Panc1 (cell line): ENCODE measurements around the gene MMD2. TPM values are rescaled to one million over a fixed set of nuclear protein-coding genes. Genes with fewer than 3 reads are reported as not detected.

Experiments
- ATAC-seq: fragments of 200-7000 bp; cut with Tn5 transposase; 2 replicates; pipeline ENCODE4 v1.9.1; 2020; ENCODE audit warnings: mild to moderate bottlenecking, moderate library complexity
- BruUV-seq: library from RNA; stranded (reverse); fragments of 400-500 nt; replicated peaks from 2 replicates; lab custom pipeline; 2021; lab: Mats Ljungman, UMichigan
- CTCF ChIA-PET: fragments of 300-600 bp; sonication (Branson Sonifier 250); formaldehyde crosslinking; loops from one replicate; lab custom pipeline; 2022; ENCODE audit warnings: antibody characterized with exemption; lab: Charles Lee
- POLR2A ChIA-PET: fragments of 300-600 bp; sonication (Branson Sonifier 250); formaldehyde crosslinking; loops from one replicate; lab custom pipeline; 2022; ENCODE audit warnings: antibody characterized with exemption; lab: Charles Lee
- DNase-seq: peaks from one replicate; pipeline ENCODE4 v3.0.0-alpha.2; 2010; ENCODE audit warnings: low read depth, low spot score
- H3K27ac ChIP-seq: 2 replicates; pipeline ENCODE4 v1.5.1; 2011; ENCODE audit warnings: mild to moderate bottlenecking, low read length, inconsistent platforms
- H3K27me3 ChIP-seq: fragments of 200-500 bp; sonication (Bioruptor generic); 2 replicates; pipeline ENCODE4 v1.6.0; 2014; ENCODE audit warnings: low read length, inconsistent platforms; ENCODE audit not compliant: control insufficient read depth, insufficient read depth
- H3K36me3 ChIP-seq: fragments of 200-500 bp; sonication (Bioruptor generic); 2 replicates; pipeline ENCODE4 v1.5.1; 2014; ENCODE audit warnings: inconsistent platforms, mild to moderate bottlenecking, low read length, moderate library complexity; ENCODE audit not compliant: control insufficient read depth, insufficient read depth
- H3K4me1 ChIP-seq: 2 replicates; pipeline ENCODE4 v1.5.1; 2011; ENCODE audit warnings: inconsistent platforms, mild to moderate bottlenecking, low read length, moderate library complexity; ENCODE audit not compliant: control insufficient read depth, insufficient read depth
- H3K4me3 ChIP-seq, 2 experiments: 2 replicates each; pipeline ENCODE4 v1.5.1; 2011 to 2012; ENCODE audit warnings: low read depth in 2 of 2, low read length in 2 of 2, mild to moderate bottlenecking in 2 of 2, inconsistent platforms in 1 of 2, moderate library complexity in 1 of 2
- H3K9me3 ChIP-seq: fragments of 200-500 bp; sonication (Bioruptor generic); 2 replicates; pipeline ENCODE4 v1.5.1; 2014; ENCODE audit warnings: low read depth, mild to moderate bottlenecking, inconsistent platforms, low read length, moderate library complexity; ENCODE audit not compliant: control insufficient read depth, insufficient read depth
- POLR2AphosphoS5 ChIP-seq: IDR thresholded peaks from 2 replicates; pipeline ENCODE4 v1.6.1; 2012; ENCODE audit warnings: mild to moderate bottlenecking, low read depth, low read length, moderate library complexity
- SIN3A ChIP-seq: IDR thresholded peaks from 2 replicates; pipeline ENCODE4 v1.6.1; 2012; ENCODE audit warnings: low read depth, mild to moderate bottlenecking, low read length, moderate library complexity, borderline replicate concordance; ENCODE audit not compliant: insufficient read depth
- TCF7L2 ChIP-seq: IDR thresholded peaks from 2 replicates; pipeline ENCODE4 v1.6.1; 2011; ENCODE audit warnings: mild to moderate bottlenecking, low read depth, low read length, inconsistent platforms
- in situ Hi-C: cut with HindIII; loops from 2 replicates; pipeline ENCODE4 v1.10.0; 2016; ENCODE audit warnings: low sequenced_read_pairs, low pct_unique_long_range_greater_than_20kb
- intact Hi-C: fragments of 100-400 bp; cut with micrococcal nuclease; formaldehyde crosslinking; loops from one replicate; pipeline ENCODE4 v1.10.0; 2022; ENCODE audit not compliant: unreplicated experiment
- total RNA-seq: library from RNA; stranded (reverse); gene quantifications from one replicate; pipeline ENCODE4 v1.2.1, GENCODE V29; 2021; ENCODE audit not compliant: unreplicated experiment
- TF ChIP-seq, protein P1 (sequence below): fragments of 450-650 bp; IDR thresholded peaks from 2 replicates; pipeline ENCODE4 v1.5.1; 2017; ENCODE audit warnings: mild to moderate bottlenecking
- TF ChIP-seq, protein P2 (sequence below), 2 experiments: IDR thresholded peaks; 2 replicates each; pipeline ENCODE4 v1.6.1; 2011 to 2012; ENCODE audit warnings: low read depth in 2 of 2, control low read depth in 1 of 2, low read length in 1 of 2, mild to moderate bottlenecking in 1 of 2, moderate library complexity in 1 of 2; ENCODE audit not compliant: insufficient read depth in 1 of 2

MMD2 gene
- total RNA-seq, 1 experiment from 2014 or later = not detected

DNA sequence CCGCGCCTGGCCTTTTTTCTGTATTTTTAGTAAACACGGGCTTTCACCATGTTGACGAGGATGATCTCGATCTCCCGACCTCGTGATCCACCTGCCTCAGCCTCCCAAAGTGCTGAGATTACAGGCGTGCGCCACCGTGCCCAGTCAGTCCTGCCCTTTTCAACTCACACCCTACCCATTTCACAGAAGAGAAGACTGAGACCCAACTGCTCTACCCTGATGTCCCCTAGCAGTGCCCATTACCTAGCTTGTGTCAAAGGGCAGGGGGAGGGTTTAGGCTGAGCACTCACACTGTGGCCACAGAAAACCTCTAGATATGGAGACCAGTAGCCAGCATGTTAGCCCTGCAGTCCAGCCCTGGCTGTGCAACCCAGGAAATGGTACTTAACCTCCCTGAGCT lies 15.7 kb downstream of the MMD2 start:
- Histone ChIP-seq H3K9me3 (no peaks in the 10 kb centered on the region), H3K27me3 (no peaks in the 10 kb centered on the region), H3K4me3 (no peak overlapping the region), H3K27ac (no peak overlapping the region), H3K36me3 (no peaks in the 10 kb centered on the region), H3K4me1 (no peaks in the 10 kb centered on the region)
- ChIA-PET CTCF (no interaction called here), POLR2A (no interaction called here)
- ATAC-seq (peak; percentile 47; the same call in 1 of the 2 replicates), DNase-seq (no peak)
- TF ChIP-seq, protein P1, sequence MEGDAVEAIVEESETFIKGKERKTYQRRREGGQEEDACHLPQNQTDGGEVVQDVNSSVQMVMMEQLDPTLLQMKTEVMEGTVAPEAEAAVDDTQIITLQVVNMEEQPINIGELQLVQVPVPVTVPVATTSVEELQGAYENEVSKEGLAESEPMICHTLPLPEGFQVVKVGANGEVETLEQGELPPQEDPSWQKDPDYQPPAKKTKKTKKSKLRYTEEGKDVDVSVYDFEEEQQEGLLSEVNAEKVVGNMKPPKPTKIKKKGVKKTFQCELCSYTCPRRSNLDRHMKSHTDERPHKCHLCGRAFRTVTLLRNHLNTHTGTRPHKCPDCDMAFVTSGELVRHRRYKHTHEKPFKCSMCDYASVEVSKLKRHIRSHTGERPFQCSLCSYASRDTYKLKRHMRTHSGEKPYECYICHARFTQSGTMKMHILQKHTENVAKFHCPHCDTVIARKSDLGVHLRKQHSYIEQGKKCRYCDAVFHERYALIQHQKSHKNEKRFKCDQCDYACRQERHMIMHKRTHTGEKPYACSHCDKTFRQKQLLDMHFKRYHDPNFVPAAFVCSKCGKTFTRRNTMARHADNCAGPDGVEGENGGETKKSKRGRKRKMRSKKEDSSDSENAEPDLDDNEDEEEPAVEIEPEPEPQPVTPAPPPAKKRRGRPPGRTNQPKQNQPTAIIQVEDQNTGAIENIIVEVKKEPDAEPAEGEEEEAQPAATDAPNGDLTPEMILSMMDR = no peak
- TF ChIP-seq SIN3A (no peak), TCF7L2 (no peak), POLR2AphosphoS5 (no peak)
- TF ChIP-seq, protein P2, sequence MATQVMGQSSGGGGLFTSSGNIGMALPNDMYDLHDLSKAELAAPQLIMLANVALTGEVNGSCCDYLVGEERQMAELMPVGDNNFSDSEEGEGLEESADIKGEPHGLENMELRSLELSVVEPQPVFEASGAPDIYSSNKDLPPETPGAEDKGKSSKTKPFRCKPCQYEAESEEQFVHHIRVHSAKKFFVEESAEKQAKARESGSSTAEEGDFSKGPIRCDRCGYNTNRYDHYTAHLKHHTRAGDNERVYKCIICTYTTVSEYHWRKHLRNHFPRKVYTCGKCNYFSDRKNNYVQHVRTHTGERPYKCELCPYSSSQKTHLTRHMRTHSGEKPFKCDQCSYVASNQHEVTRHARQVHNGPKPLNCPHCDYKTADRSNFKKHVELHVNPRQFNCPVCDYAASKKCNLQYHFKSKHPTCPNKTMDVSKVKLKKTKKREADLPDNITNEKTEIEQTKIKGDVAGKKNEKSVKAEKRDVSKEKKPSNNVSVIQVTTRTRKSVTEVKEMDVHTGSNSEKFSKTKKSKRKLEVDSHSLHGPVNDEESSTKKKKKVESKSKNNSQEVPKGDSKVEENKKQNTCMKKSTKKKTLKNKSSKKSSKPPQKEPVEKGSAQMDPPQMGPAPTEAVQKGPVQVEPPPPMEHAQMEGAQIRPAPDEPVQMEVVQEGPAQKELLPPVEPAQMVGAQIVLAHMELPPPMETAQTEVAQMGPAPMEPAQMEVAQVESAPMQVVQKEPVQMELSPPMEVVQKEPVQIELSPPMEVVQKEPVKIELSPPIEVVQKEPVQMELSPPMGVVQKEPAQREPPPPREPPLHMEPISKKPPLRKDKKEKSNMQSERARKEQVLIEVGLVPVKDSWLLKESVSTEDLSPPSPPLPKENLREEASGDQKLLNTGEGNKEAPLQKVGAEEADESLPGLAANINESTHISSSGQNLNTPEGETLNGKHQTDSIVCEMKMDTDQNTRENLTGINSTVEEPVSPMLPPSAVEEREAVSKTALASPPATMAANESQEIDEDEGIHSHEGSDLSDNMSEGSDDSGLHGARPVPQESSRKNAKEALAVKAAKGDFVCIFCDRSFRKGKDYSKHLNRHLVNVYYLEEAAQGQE (IDR thresholded peaks at IDR 0.05; ENCODE audit: insufficient read depth in 1 of 2, low read depth in 2 of 2, low read length in 1 of 2) = no peak
- in situ Hi-C loops = no loop called here
- intact Hi-C loops = no loop called here
- BruUV-seq = no TSS peak

DNA sequence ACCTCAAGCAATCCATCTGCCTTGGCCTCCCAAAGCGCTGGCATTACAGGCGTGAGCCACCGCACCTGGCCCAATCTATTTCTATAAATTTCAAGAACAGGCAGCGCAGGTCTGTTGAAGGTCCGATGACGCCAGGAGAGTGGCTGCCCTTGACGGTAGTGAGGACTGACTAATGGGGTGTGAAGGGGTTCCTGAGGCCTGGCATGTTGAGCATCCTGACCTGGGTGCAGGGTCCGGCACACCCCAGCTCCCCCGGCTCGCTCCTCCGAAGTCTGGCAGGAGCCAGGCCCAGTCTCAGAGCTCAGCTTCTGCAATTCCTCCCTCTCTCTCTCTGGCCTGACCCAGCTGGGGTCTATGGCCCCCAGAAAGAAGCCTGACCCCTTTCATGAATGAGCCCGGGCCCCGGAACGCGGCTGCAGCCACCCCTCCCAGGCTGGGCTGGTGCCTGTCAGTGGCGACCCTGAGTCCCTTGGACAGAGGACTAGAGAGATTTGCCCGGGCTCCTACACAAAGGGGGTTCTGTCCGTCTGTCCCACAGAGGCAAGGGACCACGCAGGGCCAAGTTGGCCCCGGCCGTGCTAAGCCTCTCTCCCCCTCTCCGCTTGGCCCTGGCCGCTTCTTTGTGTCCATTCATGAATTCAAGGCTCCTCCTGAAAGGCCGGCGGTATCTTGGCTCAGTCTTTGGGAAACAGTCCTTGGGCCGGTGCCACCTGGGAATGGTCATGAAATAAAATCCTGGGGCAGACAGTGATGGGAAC lies 18.8 kb downstream of the MMD2 start:
- BruUV-seq = no TSS peak
- ATAC-seq = no peak
- DNase-seq = no peak
- H3K4me3 ChIP-seq = no peak overlapping the region
- H3K36me3 ChIP-seq = no peaks in the 10 kb centered on the region
- ChIA-PET POLR2A (no interaction called here), CTCF (no interaction called here)
- no peaks in the 10 kb centered on the region for H3K27me3 ChIP-seq
- in situ Hi-C loops = no loop called here
- no peak overlapping the region for H3K27ac ChIP-seq
- intact Hi-C loops = no loop called here
- H3K4me1 ChIP-seq = no peaks in the 10 kb centered on the region
- H3K9me3 ChIP-seq = no peaks in the 10 kb centered on the region
- TF ChIP-seq, protein P2 (IDR thresholded peaks at IDR 0.05; ENCODE audit: insufficient read depth in 1 of 2, low read depth in 2 of 2, low read length in 1 of 2) = no peak
- TF ChIP-seq, protein P1 = no peak
- TF ChIP-seq TCF7L2 = no peak
